A549 (cell line): ENCODE results near the gene NXPH2. TPM values are rescaled to one million over a fixed set of nuclear protein-coding genes. Genes with fewer than 3 reads are reported as not detected.

Experiments
- ATAC-seq, 2 experiments: fragments of 200-7000 bp in 1 of 2; fragments of >200 bp in 1 of 2; cut with Nextera tagmentation in 1 of 2; cut with Tn5 transposase in 1 of 2; 3 replicates each; pipeline versions ENCODE4 v1.8.0 to v1.9.1; 2018 to 2020; ENCODE audit warnings: mild to moderate bottlenecking in 1 of 2, moderate library complexity in 1 of 2
- CTCF ChIA-PET: fragments of 300-600 bp; sonication (Branson Sonifier 250); formaldehyde crosslinking; extraction: SDS; loops from one replicate; lab custom pipeline; 2021; ENCODE audit warnings: antibody characterized with exemption, inconsistent platforms; lab: Yijun Ruan, JAX
- POLR2A ChIA-PET: fragments of 350-600 bp; formaldehyde crosslinking; extraction: SDS; loops from one replicate; lab custom pipeline; 2021; ENCODE audit warnings: antibody characterized with exemption, inconsistent platforms; lab: Yijun Ruan, JAX
- DNase-seq, 2 experiments: peaks; one replicate each; pipeline versions ENCODE4 v3.0.0 to v3.0.0-alpha.2; 2011 to 2016; ENCODE audit warnings: low read depth in 1 of 2, low spot score in 1 of 2
- FAIRE-seq: peaks from 2 replicates; lab custom pipeline; 2011; peaks lifted over from hg19 to GRCh38; lab: Jason Lieb, UNC
- H3K27ac ChIP-seq, 2 experiments: fragments of >200 bp; sonication (Bioruptor Twin); formaldehyde crosslinking; 3 replicates each; pipeline ENCODE4 v1.5.1; 2016 to 2017
- H3K4me1 ChIP-seq: fragments of >200 bp; sonication (Bioruptor Twin); formaldehyde crosslinking; 3 replicates; pipeline ENCODE4 v1.6.1; 2016
- H3K4me2 ChIP-seq: fragments of >200 bp; sonication (Bioruptor Twin); formaldehyde crosslinking; 3 replicates; pipeline ENCODE4 v1.6.1; 2016
- H3K4me3 ChIP-seq: fragments of >200 bp; sonication (Bioruptor Twin); formaldehyde crosslinking; 3 replicates; pipeline ENCODE4 v1.5.1; 2016
- H3K9me3 ChIP-seq: fragments of >200 bp; sonication (Bioruptor Twin); formaldehyde crosslinking; 3 replicates; pipeline ENCODE4 v1.6.1; 2016
- CBX2 ChIP-seq: fragments of 200-600 bp; sonication (generic); IDR thresholded peaks from 2 replicates; pipeline ENCODE4 v1.6.1; 2016; ENCODE audit warnings: low read depth, mild to moderate bottlenecking, borderline replicate concordance
- CBX8 ChIP-seq: fragments of 200-600 bp; sonication (generic); IDR thresholded peaks from 2 replicates; pipeline ENCODE4 v1.6.1; 2016
- CHD2 ChIP-seq: fragments of 150-350 bp; IDR thresholded peaks from 2 replicates; pipeline ENCODE4 v1.6.1; 2014; ENCODE audit warnings: low read length; ENCODE audit not compliant: partially characterized antibody
- EHF ChIP-seq: fragments of 250-450 bp; sonication (Bioruptor Pico); IDR thresholded peaks from 2 replicates; pipeline ENCODE4 v1.5.0; 2020; ENCODE audit warnings: mild to moderate bottlenecking
- EP300 ChIP-seq, 2 experiments: fragments of >200 bp; sonication (Bioruptor Twin); formaldehyde crosslinking; IDR thresholded peaks; 2 replicates in 1 of 2; 3 replicates in 1 of 2; pipeline ENCODE4 v1.6.1; 2016 to 2017
- ESRRA ChIP-seq: fragments of 150-350 bp; IDR thresholded peaks from 2 replicates; pipeline ENCODE4 v1.6.1; 2014; ENCODE audit warnings: mild to moderate bottlenecking, low read length, borderline replicate concordance
- FOSB ChIP-seq: fragments of 250-450 bp; sonication (Bioruptor Pico); IDR thresholded peaks from 2 replicates; pipeline ENCODE4 v1.5.0; 2020; ENCODE audit warnings: mild to moderate bottlenecking, moderate library complexity
- FOXS1 ChIP-seq: fragments of 250-450 bp; sonication (Bioruptor Pico); IDR thresholded peaks from 2 replicates; pipeline ENCODE4 v1.5.0; 2020; ENCODE audit warnings: mild to moderate bottlenecking, moderate library complexity
- GATA3 ChIP-seq: IDR thresholded peaks from 2 replicates; pipeline ENCODE4 v1.6.1; 2012; ENCODE audit warnings: borderline replicate concordance
- HDAC2 ChIP-seq: fragments of 200-600 bp; sonication (generic); IDR thresholded peaks from 2 replicates; pipeline ENCODE4 v1.6.1; 2016
- HOXA7 ChIP-seq: fragments of 250-450 bp; sonication (Bioruptor Pico); IDR thresholded peaks from 2 replicates; pipeline ENCODE4 v1.5.0; 2020; ENCODE audit warnings: mild to moderate bottlenecking, moderate library complexity
- HOXB5 ChIP-seq: fragments of 250-450 bp; sonication (Bioruptor Pico); IDR thresholded peaks from 2 replicates; pipeline ENCODE4 v1.5.0; 2020; ENCODE audit warnings: mild to moderate bottlenecking, moderate library complexity
- JUN ChIP-seq, 2 experiments: fragments of >200 bp; sonication (Bioruptor Twin); formaldehyde crosslinking; IDR thresholded peaks; 2 replicates in 1 of 2; 3 replicates in 1 of 2; pipeline ENCODE4 v1.6.1; 2016 to 2017
- NFE2L2 ChIP-seq: fragments of 150-350 bp; conservative IDR thresholded peaks from 2 replicates; pipeline ENCODE4 v1.6.1; 2014; ENCODE audit warnings: low read length
- NR3C1 ChIP-seq: fragments of >200 bp; sonication (Bioruptor Twin); formaldehyde crosslinking; IDR thresholded peaks from 3 replicates; pipeline ENCODE4 v1.6.1; 2017
- PHF8 ChIP-seq: fragments of 200-600 bp; sonication (generic); IDR thresholded peaks from 2 replicates; pipeline ENCODE4 v1.6.1; 2016; ENCODE audit warnings: low read depth, mild to moderate bottlenecking, antibody characterized with exemption, moderate library complexity, borderline replicate concordance
- POLR2A ChIP-seq: IDR thresholded peaks from 2 replicates; pipeline ENCODE4 v1.6.1; 2012; ENCODE audit warnings: mild to moderate bottlenecking, low read length
- POLR2AphosphoS2 ChIP-seq: conservative IDR thresholded peaks from 2 replicates; pipeline ENCODE4 v1.6.1; 2012; ENCODE audit warnings: low read length, improper control_type of control experiment, inconsistent platforms
- RAD21 ChIP-seq, 2 experiments: fragments of >200 bp in 1 of 2; sonication (Bioruptor Twin) in 1 of 2; formaldehyde crosslinking in 1 of 2; IDR thresholded peaks in 1 of 2; conservative IDR thresholded peaks in 1 of 2; 2 replicates in 1 of 2; 3 replicates in 1 of 2; pipeline ENCODE4 v1.6.1; 2012 to 2018; ENCODE audit warnings: inconsistent platforms in 1 of 2
- RCOR1 ChIP-seq: fragments of 150-350 bp; IDR thresholded peaks from 2 replicates; pipeline ENCODE4 v1.6.1; 2014; ENCODE audit warnings: antibody characterized with exemption, low read length, low read depth
- REST ChIP-seq: fragments of 200-600 bp; sonication (generic); IDR thresholded peaks from 2 replicates; pipeline ENCODE4 v1.6.1; 2016; ENCODE audit warnings: antibody characterized with exemption, mild to moderate bottlenecking, moderate library complexity
- RFX5 ChIP-seq: fragments of 450-650 bp; IDR thresholded peaks from 2 replicates; pipeline ENCODE4 v1.7.1; 2014; ENCODE audit warnings: antibody characterized with exemption, mild to moderate bottlenecking, moderate library complexity
- RNF2 ChIP-seq: fragments of 200-600 bp; sonication (generic); IDR thresholded peaks from 2 replicates; pipeline ENCODE4 v1.6.1; 2016; ENCODE audit warnings: low read depth, mild to moderate bottlenecking, antibody characterized with exemption, moderate library complexity, borderline replicate concordance
- ZC3H11A ChIP-seq: fragments of 450-650 bp; IDR thresholded peaks from 2 replicates; pipeline ENCODE4 v1.6.1; 2014; ENCODE audit warnings: antibody characterized with exemption, mild to moderate bottlenecking
- ZFP36 ChIP-seq: fragments of 450-650 bp; IDR thresholded peaks from 2 replicates; pipeline ENCODE4 v1.6.1; 2014; ENCODE audit warnings: borderline replicate concordance; ENCODE audit not compliant: partially characterized antibody
- WGBS: methylation state at CpG from one replicate; pipeline ENCODE4 v1.1.6; 2017; ENCODE audit errors: missing lambda C conversion rate; 5-methylcytosine and 5-hydroxymethylcytosine counted together
- polyA plus RNA-seq, 4 experiments: library from polyadenylated mRNA; depleted of rRNA in 3 of 4; stranded (reverse); fragments of >200 nt; fragmentation: RNase III in 1 of 4; extraction: RNeasy Plus Mini Kit Qiagen cat#74134 plus additional on column Dnase treatment in 1 of 4; gene quantifications; 2 replicates in 3 of 4; 3 replicates in 1 of 4; pipeline ENCODE4 v1.2.3, GENCODE V29; 2011 to 2017
- TF ChIP-seq, protein P1 (sequence below): IDR thresholded peaks from 2 replicates; pipeline ENCODE4 v1.6.1; 2012

The NXPH2 gene
- polyA plus RNA-seq, 2 of the 4 experiments (the other 2 are of a cell fraction): not detected

DNA sequence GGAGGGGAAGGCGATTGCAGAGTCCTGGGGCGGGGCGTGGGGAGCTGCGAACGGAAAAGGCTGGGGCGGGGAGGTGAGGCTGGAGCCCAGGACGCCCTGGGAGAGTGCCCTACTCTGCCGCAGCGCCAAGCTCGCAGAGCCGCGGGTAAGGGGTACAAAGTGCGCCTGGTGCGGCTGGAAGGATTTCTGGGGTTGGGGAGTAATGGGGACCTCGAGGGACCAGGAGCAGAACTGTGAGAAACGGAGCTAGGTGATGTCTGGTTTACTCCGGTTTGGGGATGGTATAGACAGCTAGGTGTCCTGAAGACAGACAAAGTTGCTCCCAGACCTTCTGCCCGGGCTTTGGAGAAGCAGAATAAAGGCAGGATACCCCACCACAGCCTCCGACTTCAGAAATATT, 718 bp upstream of the NXPH2 start:
- no peak for FAIRE-seq
- no peak for DNase-seq
- no peak overlapping the region for H3K4me3 ChIP-seq
- no peak overlapping the region for H3K27ac ChIP-seq
- POLR2A ChIA-PET: no interaction called here
- no peak for ATAC-seq
- CTCF ChIA-PET: interaction anchor here (1.3 to 1.5 kb wide), 2 partner anchors 46 to 892 kb away, joined by 3 to 4 read pairs; no protein-coding TSS in a partner anchor
- H3K4me2 ChIP-seq: no peak overlapping the region; the same call in 2 of the 3 replicates
- no peaks in the 10 kb centered on the region for H3K9me3 ChIP-seq
- H3K4me1 ChIP-seq: 0 out of 3 replicates have a peak, but pooled peaks cover 15% of the 10 kb centered on the region
- WGBS: 87% methylated on average over 18 of the region's 19 CpGs
- TF ChIP-seq NFE2L2 (no peak), ESRRA (no peak), HOXB5 (CRISPR knock-in tag) (no peak), RAD21 (conservative IDR thresholded peaks at IDR 0.05 in 1 of 2, IDR thresholded peaks at IDR 0.05 in 1 of 2) (no peak), NR3C1 (no peak)
- TF ChIP-seq, protein P1, sequence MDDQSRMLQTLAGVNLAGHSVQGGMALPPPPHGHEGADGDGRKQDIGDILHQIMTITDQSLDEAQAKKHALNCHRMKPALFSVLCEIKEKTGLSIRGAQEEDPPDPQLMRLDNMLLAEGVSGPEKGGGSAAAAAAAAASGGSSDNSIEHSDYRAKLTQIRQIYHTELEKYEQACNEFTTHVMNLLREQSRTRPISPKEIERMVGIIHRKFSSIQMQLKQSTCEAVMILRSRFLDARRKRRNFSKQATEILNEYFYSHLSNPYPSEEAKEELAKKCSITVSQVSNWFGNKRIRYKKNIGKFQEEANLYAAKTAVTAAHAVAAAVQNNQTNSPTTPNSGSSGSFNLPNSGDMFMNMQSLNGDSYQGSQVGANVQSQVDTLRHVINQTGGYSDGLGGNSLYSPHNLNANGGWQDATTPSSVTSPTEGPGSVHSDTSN: no peak
- TF ChIP-seq, all 56 proteins: peak for 0

GRCh38 chr2:138780446-138780880, 273 bp upstream of the NXPH2 start:
- H3K27ac ChIP-seq: peak overlapping the region in 1 of 2 experiments; percentile 49; a peak in 1 of 6 replicates
- H3K4me2 ChIP-seq: peak overlapping the region; percentile 94
- H3K4me1 ChIP-seq: 0 out of 3 replicates have a peak, but pooled peaks cover 15% of the 10 kb centered on the region
- FAIRE-seq: no peak
- DNase-seq: no peak
- peak; percentile 28 to 49; a peak in 3 of 6 replicates for ATAC-seq
- ChIA-PET POLR2A (no interaction called here), CTCF (interaction anchor here (1.3 to 1.5 kb wide), 2 partner anchors 47 to 892 kb away, joined by 3 to 4 read pairs; no protein-coding TSS in a partner anchor)
- TF ChIP-seq REST: no peak
- TF ChIP-seq JUN (IDR thresholded peaks at IDR 0.05): no peak
- no peak for TF ChIP-seq POLR2A
- no peak for TF ChIP-seq EHF (CRISPR knock-in tag)
- no peak for TF ChIP-seq CHD2
- no peak for TF ChIP-seq POLR2AphosphoS2
- no peaks in the 10 kb centered on the region for H3K9me3 ChIP-seq
- peak overlapping the region; percentile 43 for H3K4me3 ChIP-seq
- 100% methylated on average over 1 of the region's 40 CpGs for WGBS

DNA sequence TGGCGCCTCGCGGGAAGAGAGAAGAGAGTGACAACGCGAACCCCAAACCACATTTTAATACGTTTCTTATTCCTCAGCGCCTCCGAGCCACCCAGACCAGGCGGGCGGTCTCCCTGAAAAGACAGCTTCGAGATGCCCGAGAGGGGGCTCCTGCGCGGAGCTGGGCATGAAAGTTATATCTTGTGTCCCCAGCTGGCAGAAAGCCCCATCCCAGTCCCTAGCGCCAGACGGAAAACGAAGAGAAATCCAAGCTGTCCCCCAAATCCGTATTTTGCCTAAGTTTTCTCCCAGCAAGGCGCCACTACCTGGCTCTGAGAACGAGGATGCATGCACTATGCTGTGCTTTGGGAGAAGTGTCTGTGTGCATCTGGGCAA, 797 bp downstream of the NXPH2 start:
- WGBS: 75% methylated on average over 20 of the region's 20 CpGs
- Histone ChIP-seq H3K4me1 (0 out of 3 replicates have a peak, but pooled peaks cover 15% of the 10 kb centered on the region), H3K4me2 (peak overlapping the region; percentile 94), H3K27ac (no peak overlapping the region), H3K9me3 (no peaks in the 10 kb centered on the region), H3K4me3 (peak overlapping the region; percentile 43)
- FAIRE-seq (no peak), ATAC-seq (peak; percentile 9 to 21; a peak in 3 of 6 replicates), DNase-seq (no peak)
- TF ChIP-seq, protein P1: no peak
- TF ChIP-seq CHD2 (no peak), HOXA7 (CRISPR knock-in tag) (no peak), ZFP36 (no peak), RCOR1 (no peak), RNF2 (no peak), CBX2 (no peak), GATA3 (no peak), ZC3H11A (no peak), RFX5 (no peak), PHF8 (no peak), EP300 (IDR thresholded peaks at IDR 0.05) (no peak), HDAC2 (no peak), NFE2L2 (no peak), FOXS1 (CRISPR knock-in tag) (no peak), POLR2AphosphoS2 (no peak), FOSB (no peak), JUN (IDR thresholded peaks at IDR 0.05) (no peak), CBX8 (no peak)
- ChIA-PET CTCF (no interaction called here), POLR2A (no interaction called here)
